Measurements from ENCODE around the gene RETREG3. TPM values are rescaled to one million over a fixed set of nuclear protein-coding genes. Genes with fewer than 3 reads are reported as not detected.

Gene RETREG3
- total and polyA plus RNA-seq, 2 donors (not counting 1 experiment from before 2014, with no cell fraction given): 37.5 to 67.0 TPM

DNA sequence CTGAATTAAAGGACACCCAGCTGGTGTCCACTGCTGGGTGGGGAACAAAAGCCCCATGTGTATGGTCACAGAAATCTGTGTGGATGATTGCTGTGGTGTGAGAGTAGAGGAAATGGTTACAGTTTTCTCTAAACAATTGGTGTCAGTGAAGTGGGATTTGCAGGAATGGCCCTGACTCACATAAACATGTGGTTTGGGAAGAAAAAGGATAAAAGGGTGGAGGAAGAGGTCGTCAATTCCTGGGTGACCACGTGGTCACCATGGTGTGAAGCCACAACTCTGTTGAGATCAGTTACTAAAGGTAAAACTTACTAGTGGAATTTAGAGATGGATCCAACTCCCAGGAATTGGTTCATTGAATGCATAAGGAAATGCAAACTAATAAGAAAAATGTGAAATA, 46.4 kb upstream of the RETREG3 start:
- Histone ChIP-seq H3K4me3 (replicated peaks in 1 of 4; ENCODE audit: control extremely low read depth in 1 of 4, insufficient read depth in 1 of 4, low read depth in 3 of 4, low read length in 4 of 4) (no peak overlapping the region), H2AFZ (ENCODE audit: low read length) (no peak overlapping the region), H3K79me2 (ENCODE audit: control insufficient read depth, insufficient read depth, low read length) (no peaks in the 10 kb centered on the region), H3K9me3 (ENCODE audit: control insufficient read depth, insufficient read depth, low read depth, low read length) (no peaks in the 10 kb centered on the region), H3K9ac (ENCODE audit: insufficient read depth, low read length) (no peak overlapping the region), H3K4me1 (ENCODE audit: control insufficient read depth, extremely low read depth, insufficient read depth, low read length) (peaks cover 10% of the 10 kb centered on the region), H3K27me3 (ENCODE audit: control insufficient read depth, insufficient read depth, low read length) (no peaks in the 10 kb centered on the region), H3K27ac (ENCODE audit: insufficient read depth, low read length) (no peak overlapping the region), H3K4me2 (ENCODE audit: extremely low read depth, insufficient read depth, low read length) (no peak overlapping the region), H3K36me3 (ENCODE audit: control insufficient read depth, insufficient read depth, low read length) (no peaks in the 10 kb centered on the region), H4K20me1 (ENCODE audit: control insufficient read depth, extremely low read depth, insufficient read depth, low read length) (no peaks in the 10 kb centered on the region)
- DNase-seq (ENCODE audit: low read depth in 2 of 2): peak; percentile 74 to 88
- TF ChIP-seq EZH2 (IDR thresholded peaks at IDR 0.05; ENCODE audit: low read length, missing control alignments): no peak
- TF ChIP-seq, protein P1, sequence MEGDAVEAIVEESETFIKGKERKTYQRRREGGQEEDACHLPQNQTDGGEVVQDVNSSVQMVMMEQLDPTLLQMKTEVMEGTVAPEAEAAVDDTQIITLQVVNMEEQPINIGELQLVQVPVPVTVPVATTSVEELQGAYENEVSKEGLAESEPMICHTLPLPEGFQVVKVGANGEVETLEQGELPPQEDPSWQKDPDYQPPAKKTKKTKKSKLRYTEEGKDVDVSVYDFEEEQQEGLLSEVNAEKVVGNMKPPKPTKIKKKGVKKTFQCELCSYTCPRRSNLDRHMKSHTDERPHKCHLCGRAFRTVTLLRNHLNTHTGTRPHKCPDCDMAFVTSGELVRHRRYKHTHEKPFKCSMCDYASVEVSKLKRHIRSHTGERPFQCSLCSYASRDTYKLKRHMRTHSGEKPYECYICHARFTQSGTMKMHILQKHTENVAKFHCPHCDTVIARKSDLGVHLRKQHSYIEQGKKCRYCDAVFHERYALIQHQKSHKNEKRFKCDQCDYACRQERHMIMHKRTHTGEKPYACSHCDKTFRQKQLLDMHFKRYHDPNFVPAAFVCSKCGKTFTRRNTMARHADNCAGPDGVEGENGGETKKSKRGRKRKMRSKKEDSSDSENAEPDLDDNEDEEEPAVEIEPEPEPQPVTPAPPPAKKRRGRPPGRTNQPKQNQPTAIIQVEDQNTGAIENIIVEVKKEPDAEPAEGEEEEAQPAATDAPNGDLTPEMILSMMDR (conservative IDR thresholded peaks at IDR 0.05 in 1 of 2, IDR thresholded peaks at IDR 0.05 in 1 of 2; ENCODE audit: low read depth in 1 of 2, low read length in 2 of 2): no peak

DNA sequence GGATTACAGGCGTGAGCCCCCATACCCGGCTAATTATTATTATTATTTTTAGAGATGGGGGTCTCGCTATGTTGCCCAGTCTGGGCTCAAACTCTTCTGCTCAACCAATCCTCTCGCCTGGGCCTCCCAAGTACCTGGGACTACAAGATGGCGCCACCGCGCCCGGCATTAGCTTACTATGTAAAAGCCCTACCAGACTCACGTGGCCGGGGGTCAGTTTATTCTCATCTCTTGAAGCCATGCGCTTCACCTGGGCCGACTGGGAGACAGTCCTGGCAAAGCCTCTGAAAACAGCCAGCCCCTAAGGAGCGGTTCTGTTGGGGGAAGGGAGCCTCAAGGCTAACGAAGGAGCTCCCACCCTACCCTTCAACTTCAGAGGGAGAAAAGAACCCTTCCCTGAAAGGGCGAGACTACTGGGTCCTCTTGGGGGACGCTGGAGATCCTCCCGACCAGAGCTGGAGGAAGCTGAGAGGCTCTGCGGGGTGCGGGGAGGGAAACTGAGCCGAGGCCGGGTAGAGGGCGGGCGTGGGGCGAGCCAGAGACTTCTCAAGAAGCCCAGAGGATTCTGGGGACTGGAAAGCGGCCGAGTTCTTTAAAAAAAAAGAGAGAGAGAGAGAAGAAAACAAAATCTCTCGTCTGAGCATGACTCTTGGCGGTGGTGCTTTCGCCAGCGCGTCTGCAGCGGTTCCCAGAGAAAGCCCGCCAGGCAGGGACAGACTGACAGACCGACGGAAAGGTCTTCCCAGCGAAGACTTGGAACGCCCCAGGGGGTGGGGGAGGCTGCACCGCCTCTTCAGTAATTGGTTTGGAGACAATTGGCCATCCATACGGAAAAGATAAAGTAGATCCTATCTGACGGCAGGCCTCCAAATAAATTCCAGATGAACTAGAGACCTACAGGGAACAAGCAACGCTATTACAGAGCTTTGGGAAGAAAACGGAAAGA, 44.3 kb upstream of the RETREG3 start:
- TF ChIP-seq, protein P1 (conservative IDR thresholded peaks at IDR 0.05 in 1 of 2, IDR thresholded peaks at IDR 0.05 in 1 of 2; ENCODE audit: low read depth in 1 of 2, low read length in 2 of 2): no peak
- TF ChIP-seq EZH2 (IDR thresholded peaks at IDR 0.05; ENCODE audit: low read length, missing control alignments): no peak
- Histone ChIP-seq H3K9ac (ENCODE audit: insufficient read depth, low read length) (peak overlapping the region; percentile 43), H3K27ac (ENCODE audit: insufficient read depth, low read length) (no peak overlapping the region), H3K4me1 (ENCODE audit: control insufficient read depth, extremely low read depth, insufficient read depth, low read length) (peaks cover 6% of the 10 kb centered on the region), H2AFZ (ENCODE audit: low read length) (peak overlapping the region; percentile 91), H3K4me2 (ENCODE audit: extremely low read depth, insufficient read depth, low read length) (peak overlapping the region; percentile 86), H3K27me3 (ENCODE audit: control insufficient read depth, insufficient read depth, low read length) (no peaks in the 10 kb centered on the region), H3K9me3 (ENCODE audit: control insufficient read depth, insufficient read depth, low read depth, low read length) (no peaks in the 10 kb centered on the region), H3K36me3 (ENCODE audit: control insufficient read depth, insufficient read depth, low read length) (no peaks in the 10 kb centered on the region), H3K79me2 (ENCODE audit: control insufficient read depth, insufficient read depth, low read length) (no peaks in the 10 kb centered on the region), H4K20me1 (ENCODE audit: control insufficient read depth, extremely low read depth, insufficient read depth, low read length) (no peaks in the 10 kb centered on the region), H3K4me3 (replicated peaks in 1 of 4; ENCODE audit: control extremely low read depth in 1 of 4, insufficient read depth in 1 of 4, low read depth in 3 of 4, low read length in 4 of 4) (peak overlapping the region; percentile 25 to 50 (median 37))
- peak; percentile 73 to 78 for DNase-seq (ENCODE audit: low read depth in 2 of 2)

DNA sequence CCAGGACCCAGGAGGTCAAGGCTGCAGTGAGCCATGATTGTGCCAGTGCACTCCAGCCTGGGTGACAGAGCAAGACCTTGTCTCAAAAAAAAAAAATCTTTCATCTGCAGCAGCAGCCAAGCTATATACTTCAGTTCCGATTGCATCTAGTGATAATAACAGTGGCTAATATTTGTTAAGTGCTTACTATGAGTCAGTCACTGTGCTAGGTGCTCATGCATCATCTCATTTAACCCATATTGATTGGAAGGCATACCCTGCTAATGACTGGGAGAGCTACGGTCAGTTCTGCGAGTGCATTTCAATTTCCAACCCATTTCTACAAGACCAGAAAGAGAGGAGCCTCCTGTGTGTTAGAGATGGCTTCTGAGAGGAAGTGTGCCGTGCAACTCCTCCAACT, 42.2 kb upstream of the RETREG3 start:
- Histone ChIP-seq H3K27me3 (ENCODE audit: control insufficient read depth, insufficient read depth, low read length) (no peaks in the 10 kb centered on the region), H3K4me2 (ENCODE audit: extremely low read depth, insufficient read depth, low read length) (no peak overlapping the region), H4K20me1 (ENCODE audit: control insufficient read depth, extremely low read depth, insufficient read depth, low read length) (no peaks in the 10 kb centered on the region), H3K36me3 (ENCODE audit: control insufficient read depth, insufficient read depth, low read length) (no peaks in the 10 kb centered on the region), H3K79me2 (ENCODE audit: control insufficient read depth, insufficient read depth, low read length) (no peaks in the 10 kb centered on the region), H3K27ac (ENCODE audit: insufficient read depth, low read length) (no peak overlapping the region), H3K4me1 (ENCODE audit: control insufficient read depth, extremely low read depth, insufficient read depth, low read length) (peaks cover 6% of the 10 kb centered on the region), H3K4me3 (replicated peaks in 1 of 4; ENCODE audit: control extremely low read depth in 1 of 4, insufficient read depth in 1 of 4, low read depth in 3 of 4, low read length in 4 of 4) (no peak overlapping the region), H3K9me3 (ENCODE audit: control insufficient read depth, insufficient read depth, low read depth, low read length) (no peaks in the 10 kb centered on the region), H3K9ac (ENCODE audit: insufficient read depth, low read length) (no peak overlapping the region), H2AFZ (ENCODE audit: low read length) (no peak overlapping the region)
- DNase-seq (ENCODE audit: low read depth in 2 of 2): no peak
- TF ChIP-seq, protein P1 (conservative IDR thresholded peaks at IDR 0.05 in 1 of 2, IDR thresholded peaks at IDR 0.05 in 1 of 2; ENCODE audit: low read depth in 1 of 2, low read length in 2 of 2): no peak
- no peak for TF ChIP-seq EZH2 (IDR thresholded peaks at IDR 0.05; ENCODE audit: low read length, missing control alignments)

Data from fibroblast of lung (primary cell).